Sigmoid colon (tissue), 4 donors: ENCODE measurements around the gene ABCG4.

Source experiments
- CTCF ChIP-seq, 4 experiments: fragments of 450-650 bp in 3 of 4; fragments of 200-600 bp in 1 of 4; IDR thresholded peaks; one replicate each; pipeline ENCODE4 v1.5.1; 2016 to 2019; ENCODE audit warnings: antibody characterized with exemption in 4 of 4, mild to moderate bottlenecking in 3 of 4, moderate library complexity in 2 of 4
- POLR2A ChIP-seq, 2 donors: fragments of 450-650 bp; IDR thresholded peaks; one replicate each; pipeline ENCODE4 v1.6.1; 2016; ENCODE audit warnings: antibody characterized with exemption in 2 of 2, mild to moderate bottlenecking in 2 of 2, moderate library complexity in 2 of 2
- POLR2AphosphoS5 ChIP-seq, 4 donors: sonication (generic); formaldehyde crosslinking; IDR thresholded peaks; one replicate each; pipeline ENCODE4 v1.6.1; 2017; ENCODE audit warnings: antibody characterized with exemption in 4 of 4

DNA sequence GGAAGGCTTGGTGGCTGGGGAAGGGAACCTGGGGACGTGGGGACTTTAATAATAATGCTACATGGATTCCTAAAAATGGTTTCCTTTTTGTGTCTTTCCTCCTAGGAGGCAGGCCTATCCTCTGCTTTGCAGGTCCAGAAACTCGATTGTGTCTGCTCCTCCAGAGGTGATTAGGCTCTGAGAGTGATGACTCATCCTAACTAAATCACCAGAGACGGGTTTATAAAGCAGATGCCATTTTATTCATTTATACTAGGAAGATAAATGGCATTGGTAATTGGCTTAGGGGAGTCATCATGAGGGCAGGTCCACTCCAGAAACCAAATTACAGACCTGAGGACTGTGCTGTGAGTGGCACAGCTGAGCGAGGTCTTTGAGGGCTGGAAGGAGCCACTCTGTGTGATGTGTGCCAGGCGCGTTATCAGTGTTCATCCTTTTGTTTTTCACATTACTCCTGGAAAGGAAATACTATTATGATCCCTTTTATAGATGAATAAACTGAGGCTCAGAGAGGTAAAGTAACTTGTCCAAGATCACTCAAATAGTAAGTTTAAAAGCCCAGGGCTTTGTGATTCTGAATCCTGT lies 26.7 kb downstream of the ABCG4 start:
- TF ChIP-seq CTCF (IDR thresholded peaks at IDR 0.05) (no peak), POLR2AphosphoS5 (IDR thresholded peaks at IDR 0.05) (no peak), POLR2A (IDR thresholded peaks at IDR 0.05) (no peak)
